ENCODE data around the gene HS3ST3B1. TPM values are rescaled to one million over a fixed set of nuclear protein-coding genes. Genes with fewer than 3 reads are reported as not detected.

HS3ST3B1 gene
- total RNA-seq, 1 experiment from 2014 or later, result 22.3 TPM

- TF ChIP-seq FOXP4 (CRISPR knock-in tag; IDR thresholded peaks at IDR 0.05) (no peak), ZNF219 (CRISPR knock-in tag; IDR thresholded peaks at IDR 0.05; ENCODE audit: borderline replicate concordance) (no peak), SP1 (CRISPR knock-in tag; conservative IDR thresholded peaks at IDR 0.05) (no peak), HMGXB4 (CRISPR knock-in tag; IDR thresholded peaks at IDR 0.05) (no peak), SMAD4 (CRISPR knock-in tag; IDR thresholded peaks at IDR 0.05) (no peak), MAX (CRISPR knock-in tag; IDR thresholded peaks at IDR 0.05) (no peak)
Measured at GRCh38 chr17:14334919-14335318, 34.0 kb downstream of the HS3ST3B1 start (continued).

GRCh38 chr17:14336418-14336817 is 35.5 kb downstream of the HS3ST3B1 start:
- no peaks in the 10 kb centered on the region for H3K9me3 Mint-ChIP-seq
- H3K4me1 Mint-ChIP-seq, result peaks cover 80% of the 10 kb centered on the region
- no peak for DNase-seq (ENCODE audit: low spot score)
- no peaks in the 10 kb centered on the region for H3K36me3 Mint-ChIP-seq
- no peak overlapping the region for H3K27ac Mint-ChIP-seq
- ChIA-PET POLR2A (no interaction called here), CTCF (no interaction called here)
- H3K4me3 Mint-ChIP-seq, result no peak overlapping the region
- TF ChIP-seq USF2 (CRISPR knock-in tag; IDR thresholded peaks at IDR 0.05) (no peak), CBFB (CRISPR knock-in tag; IDR thresholded peaks at IDR 0.05; ENCODE audit: low read depth) (no peak), SP1 (CRISPR knock-in tag; conservative IDR thresholded peaks at IDR 0.05) (no peak), NFE2L1 (CRISPR knock-in tag; IDR thresholded peaks at IDR 0.05) (no peak), ZNF532 (CRISPR knock-in tag; IDR thresholded peaks at IDR 0.05; ENCODE audit: borderline replicate concordance) (no peak), CTCF (IDR thresholded peaks at IDR 0.05) (no peak), RELA (CRISPR knock-in tag; IDR thresholded peaks at IDR 0.05; ENCODE audit: borderline replicate concordance) (no peak), ZNF281 (CRISPR knock-in tag; IDR thresholded peaks at IDR 0.05) (no peak), CREM (CRISPR knock-in tag; IDR thresholded peaks at IDR 0.05) (no peak)
- no peak for ATAC-seq
- H3K27me3 Mint-ChIP-seq (ENCODE audit: low read depth), result no peaks in the 10 kb centered on the region

Measured in WTC11 (cell line).